ENCODE results near the gene LOXHD1.

The LOXHD1 gene

GRCh38 chr18:46447792-46448191 is 209.2 kb downstream of the LOXHD1 start:
- no peak for DNase-seq (ENCODE audit: low read depth)

- DNase-seq (ENCODE audit: low read depth) = no peak
Observed at GRCh38 chr18:46447323-46447722, 209.7 kb downstream of the LOXHD1 start.

- no peak for DNase-seq (ENCODE audit: low read depth)
Observed at GRCh38 chr18:46445522-46446313, 211.3 kb downstream of the LOXHD1 start.

GRCh38 chr18:46439037-46439436 is 218.0 kb downstream of the LOXHD1 start:
- DNase-seq (ENCODE audit: low read depth) = no peak

- DNase-seq (ENCODE audit: low read depth) = no peak
Observed at GRCh38 chr18:46437061-46437460, 220.0 kb downstream of the LOXHD1 start.

GRCh38 chr18:46436621-46437020 is 220.4 kb downstream of the LOXHD1 start:
- no peak for DNase-seq (ENCODE audit: low read depth)

GRCh38 chr18:46435031-46435430 is 222.0 kb downstream of the LOXHD1 start:
- no peak for DNase-seq (ENCODE audit: low read depth)

- DNase-seq (ENCODE audit: low read depth) = no peak
Observed at GRCh38 chr18:46434629-46435028, 222.4 kb downstream of the LOXHD1 start.

GRCh38 chr18:46433121-46433826 is 223.7 kb downstream of the LOXHD1 start:
- no peak for DNase-seq (ENCODE audit: low read depth)

GRCh38 chr18:46431522-46432171 is 225.4 kb downstream of the LOXHD1 start:
- DNase-seq (ENCODE audit: low read depth) = no peak

GRCh38 chr18:46429649-46430224 is 227.3 kb downstream of the LOXHD1 start:
- DNase-seq (ENCODE audit: low read depth) = no peak

- DNase-seq (ENCODE audit: low read depth) = no peak
Observed at GRCh38 chr18:46429130-46429529, 227.9 kb downstream of the LOXHD1 start.

GRCh38 chr18:46428368-46428767 is 228.7 kb downstream of the LOXHD1 start:
- DNase-seq (ENCODE audit: low read depth) = no peak

GRCh38 chr18:46427216-46427995 is 229.6 kb downstream of the LOXHD1 start:
- no peak for DNase-seq (ENCODE audit: low read depth)

Measured in stimulated activated CD4-positive, alpha-beta T cell treated with anti-CD3 and anti-CD28 coated beads, Interleukin-2, amount 100 ng/mL, for 4 hours (primary cell).